GM23338 (cell line): ENCODE measurements around the gene BICD2. TPM values are rescaled to one million over a fixed set of nuclear protein-coding genes. Genes with fewer than 3 reads are reported as not detected.

Source experiments
- ATAC-seq: fragments of 200-7000 bp; cut with Tn5 transposase; 3 replicates; pipeline ENCODE4 v1.9.1; 2020
- DNase-seq: peaks from one replicate; pipeline ENCODE4 v3.0.0-alpha.2; 2015; ENCODE audit warnings: low spot score
- H2AFZ ChIP-seq: fragments of 200-600 bp; sonication (generic); 2 replicates; pipeline ENCODE4 v1.8.0; 2016; ENCODE audit warnings: antibody characterized with exemption, mild to moderate bottlenecking, moderate library complexity
- H3F3A ChIP-seq: fragments of 200-600 bp; sonication (generic); replicated peaks from 2 replicates; pipeline ENCODE4 v1.8.0; 2017; ENCODE audit warnings: antibody characterized with exemption, mixed run types, low read depth
- H3K27ac ChIP-seq: fragments of 200-600 bp; sonication (generic); 2 replicates; pipeline ENCODE4 v1.6.1; 2016; ENCODE audit warnings: low read depth
- H3K27me3 ChIP-seq: fragments of 200-600 bp; sonication (generic); 2 replicates; pipeline ENCODE4 v1.8.0; 2016; ENCODE audit warnings: mild to moderate bottlenecking, mixed run types, moderate library complexity; ENCODE audit not compliant: insufficient read depth
- H3K36me3 ChIP-seq: fragments of 200-600 bp; sonication (generic); 2 replicates; pipeline ENCODE4 v1.8.0; 2016; ENCODE audit warnings: mild to moderate bottlenecking; ENCODE audit not compliant: insufficient read depth
- H3K4me1 ChIP-seq: fragments of 200-600 bp; sonication (generic); 2 replicates; pipeline ENCODE4 v1.8.0; 2016; ENCODE audit warnings: mild to moderate bottlenecking, moderate library complexity; ENCODE audit not compliant: insufficient read depth
- H3K4me2 ChIP-seq: fragments of 200-600 bp; sonication (generic); 2 replicates; pipeline ENCODE4 v1.7.1; 2017; ENCODE audit warnings: mixed run types
- H3K4me3 ChIP-seq: fragments of 200-600 bp; sonication (generic); 2 replicates; pipeline ENCODE4 v1.6.1; 2016; ENCODE audit warnings: mixed run types
- H3K79me2 ChIP-seq: fragments of 200-600 bp; sonication (generic); replicated peaks from 2 replicates; pipeline ENCODE4 v1.8.0; 2017; ENCODE audit warnings: mild to moderate bottlenecking; ENCODE audit not compliant: insufficient read depth
- H3K9me2 ChIP-seq: fragments of 200-600 bp; sonication (generic); 2 replicates; pipeline ENCODE4 v1.8.0; 2017; ENCODE audit not compliant: insufficient read depth
- H4K20me1 ChIP-seq: fragments of 200-600 bp; sonication (generic); replicated peaks from 2 replicates; pipeline ENCODE4 v1.8.0; 2017; ENCODE audit warnings: mild to moderate bottlenecking; ENCODE audit not compliant: insufficient read depth
- H3K27ac Mint-ChIP-seq: 2 replicates; pipeline ENCODE4 v1.8.0; 2020; ENCODE audit warnings: inconsistent platforms, mild to moderate bottlenecking, moderate library complexity, mixed read lengths
- H3K27me3 Mint-ChIP-seq: 3 replicates; pipeline ENCODE4 v1.8.0; 2022; ENCODE audit warnings: low read depth, mild to moderate bottlenecking, moderate library complexity, mixed read lengths, inconsistent platforms; ENCODE audit not compliant: insufficient read depth, poor library complexity
- H3K36me3 Mint-ChIP-seq: 3 replicates; pipeline ENCODE4 v1.8.0; 2021; ENCODE audit warnings: low read depth, mild to moderate bottlenecking, inconsistent platforms, moderate library complexity, mixed read lengths
- H3K4me1 Mint-ChIP-seq: 3 replicates; pipeline ENCODE4 v1.8.0; 2020; ENCODE audit warnings: mild to moderate bottlenecking, inconsistent platforms, mixed read lengths
- H3K4me3 Mint-ChIP-seq: 3 replicates; pipeline ENCODE4 v1.8.0; 2021; ENCODE audit warnings: moderate library complexity, mild to moderate bottlenecking, inconsistent platforms, mixed read lengths
- H3K9me3 Mint-ChIP-seq: 3 replicates; pipeline ENCODE4 v1.8.0; 2020; ENCODE audit warnings: moderate library complexity, mild to moderate bottlenecking, inconsistent platforms, mixed read lengths
- JUNB ChIP-seq: IDR thresholded peaks from one replicate; pipeline ENCODE4 v1.6.1; 2016; ENCODE audit warnings: antibody characterized with exemption; ENCODE audit not compliant: unreplicated experiment
- STAT1 ChIP-seq: IDR thresholded peaks from one replicate; pipeline ENCODE4 v1.6.1; 2016; ENCODE audit warnings: antibody characterized with exemption; ENCODE audit not compliant: unreplicated experiment
- ZNF114 ChIP-seq: fragments of 250-450 bp; sonication (Bioruptor Pico); IDR thresholded peaks from 2 replicates; pipeline ENCODE4 v1.5.0; 2020; ENCODE audit warnings: mild to moderate bottlenecking, moderate library complexity
- ZNF331 ChIP-seq: fragments of 250-450 bp; sonication (Bioruptor Pico); IDR thresholded peaks from 2 replicates; pipeline ENCODE4 v1.5.0; 2020; ENCODE audit warnings: low read depth, mild to moderate bottlenecking, moderate library complexity
- polyA plus RNA-seq: library from polyadenylated mRNA; unstranded; fragments of >200 nt; fragmentation: Nextera tagmentation; extraction: Ambion mirVana; gene quantifications from 2 replicates; pipeline ENCODE4 v1.2.1, GENCODE V29; 2016
- total RNA-seq: library from RNA; depleted of rRNA; stranded (reverse); fragments of >200 nt; shearing (Covaris generic); gene quantifications from 2 replicates; pipeline ENCODE4 v1.2.3, GENCODE V29; 2014
- TF ChIP-seq, protein P1 (sequence below): fragments of 250-450 bp; sonication (Bioruptor Pico); IDR thresholded peaks from 2 replicates; pipeline ENCODE4 v1.5.0; 2020; ENCODE audit warnings: mild to moderate bottlenecking, moderate library complexity
- TF ChIP-seq, protein P2 (sequence below), 2 experiments: fragments of 200-600 bp in 1 of 2; sonication (generic) in 1 of 2; conservative IDR thresholded peaks; 2 replicates each; pipeline versions ENCODE4 v1.5.1 to v1.6.1; 2016 to 2017; ENCODE audit warnings: antibody characterized with exemption in 2 of 2, low read depth in 2 of 2, mild to moderate bottlenecking in 2 of 2, moderate library complexity in 1 of 2

BICD2 gene
- total and polyA plus RNA-seq, 2 experiments from 2014 or later = 8.7 to 34.3 TPM

DNA sequence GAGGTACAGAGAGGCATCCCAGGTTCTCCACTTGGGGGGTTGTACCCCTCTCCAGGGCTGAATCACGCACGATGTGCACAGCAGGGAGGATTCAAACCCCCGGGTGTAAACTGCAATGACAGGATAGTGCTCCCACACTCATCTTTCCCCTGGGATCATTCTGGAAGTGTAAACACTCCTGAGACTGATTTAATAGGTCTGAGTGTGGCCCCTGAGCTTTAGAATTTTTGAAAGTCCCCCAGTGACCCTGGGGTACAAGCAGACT is 16.5 kb downstream of the BICD2 start:
- no peak for DNase-seq
- H3K4me1 Mint-ChIP-seq = peaks cover 52% of the 10 kb centered on the region
- peaks cover 6% of the 10 kb centered on the region for H3K4me1 ChIP-seq
- TF ChIP-seq, protein P1, sequence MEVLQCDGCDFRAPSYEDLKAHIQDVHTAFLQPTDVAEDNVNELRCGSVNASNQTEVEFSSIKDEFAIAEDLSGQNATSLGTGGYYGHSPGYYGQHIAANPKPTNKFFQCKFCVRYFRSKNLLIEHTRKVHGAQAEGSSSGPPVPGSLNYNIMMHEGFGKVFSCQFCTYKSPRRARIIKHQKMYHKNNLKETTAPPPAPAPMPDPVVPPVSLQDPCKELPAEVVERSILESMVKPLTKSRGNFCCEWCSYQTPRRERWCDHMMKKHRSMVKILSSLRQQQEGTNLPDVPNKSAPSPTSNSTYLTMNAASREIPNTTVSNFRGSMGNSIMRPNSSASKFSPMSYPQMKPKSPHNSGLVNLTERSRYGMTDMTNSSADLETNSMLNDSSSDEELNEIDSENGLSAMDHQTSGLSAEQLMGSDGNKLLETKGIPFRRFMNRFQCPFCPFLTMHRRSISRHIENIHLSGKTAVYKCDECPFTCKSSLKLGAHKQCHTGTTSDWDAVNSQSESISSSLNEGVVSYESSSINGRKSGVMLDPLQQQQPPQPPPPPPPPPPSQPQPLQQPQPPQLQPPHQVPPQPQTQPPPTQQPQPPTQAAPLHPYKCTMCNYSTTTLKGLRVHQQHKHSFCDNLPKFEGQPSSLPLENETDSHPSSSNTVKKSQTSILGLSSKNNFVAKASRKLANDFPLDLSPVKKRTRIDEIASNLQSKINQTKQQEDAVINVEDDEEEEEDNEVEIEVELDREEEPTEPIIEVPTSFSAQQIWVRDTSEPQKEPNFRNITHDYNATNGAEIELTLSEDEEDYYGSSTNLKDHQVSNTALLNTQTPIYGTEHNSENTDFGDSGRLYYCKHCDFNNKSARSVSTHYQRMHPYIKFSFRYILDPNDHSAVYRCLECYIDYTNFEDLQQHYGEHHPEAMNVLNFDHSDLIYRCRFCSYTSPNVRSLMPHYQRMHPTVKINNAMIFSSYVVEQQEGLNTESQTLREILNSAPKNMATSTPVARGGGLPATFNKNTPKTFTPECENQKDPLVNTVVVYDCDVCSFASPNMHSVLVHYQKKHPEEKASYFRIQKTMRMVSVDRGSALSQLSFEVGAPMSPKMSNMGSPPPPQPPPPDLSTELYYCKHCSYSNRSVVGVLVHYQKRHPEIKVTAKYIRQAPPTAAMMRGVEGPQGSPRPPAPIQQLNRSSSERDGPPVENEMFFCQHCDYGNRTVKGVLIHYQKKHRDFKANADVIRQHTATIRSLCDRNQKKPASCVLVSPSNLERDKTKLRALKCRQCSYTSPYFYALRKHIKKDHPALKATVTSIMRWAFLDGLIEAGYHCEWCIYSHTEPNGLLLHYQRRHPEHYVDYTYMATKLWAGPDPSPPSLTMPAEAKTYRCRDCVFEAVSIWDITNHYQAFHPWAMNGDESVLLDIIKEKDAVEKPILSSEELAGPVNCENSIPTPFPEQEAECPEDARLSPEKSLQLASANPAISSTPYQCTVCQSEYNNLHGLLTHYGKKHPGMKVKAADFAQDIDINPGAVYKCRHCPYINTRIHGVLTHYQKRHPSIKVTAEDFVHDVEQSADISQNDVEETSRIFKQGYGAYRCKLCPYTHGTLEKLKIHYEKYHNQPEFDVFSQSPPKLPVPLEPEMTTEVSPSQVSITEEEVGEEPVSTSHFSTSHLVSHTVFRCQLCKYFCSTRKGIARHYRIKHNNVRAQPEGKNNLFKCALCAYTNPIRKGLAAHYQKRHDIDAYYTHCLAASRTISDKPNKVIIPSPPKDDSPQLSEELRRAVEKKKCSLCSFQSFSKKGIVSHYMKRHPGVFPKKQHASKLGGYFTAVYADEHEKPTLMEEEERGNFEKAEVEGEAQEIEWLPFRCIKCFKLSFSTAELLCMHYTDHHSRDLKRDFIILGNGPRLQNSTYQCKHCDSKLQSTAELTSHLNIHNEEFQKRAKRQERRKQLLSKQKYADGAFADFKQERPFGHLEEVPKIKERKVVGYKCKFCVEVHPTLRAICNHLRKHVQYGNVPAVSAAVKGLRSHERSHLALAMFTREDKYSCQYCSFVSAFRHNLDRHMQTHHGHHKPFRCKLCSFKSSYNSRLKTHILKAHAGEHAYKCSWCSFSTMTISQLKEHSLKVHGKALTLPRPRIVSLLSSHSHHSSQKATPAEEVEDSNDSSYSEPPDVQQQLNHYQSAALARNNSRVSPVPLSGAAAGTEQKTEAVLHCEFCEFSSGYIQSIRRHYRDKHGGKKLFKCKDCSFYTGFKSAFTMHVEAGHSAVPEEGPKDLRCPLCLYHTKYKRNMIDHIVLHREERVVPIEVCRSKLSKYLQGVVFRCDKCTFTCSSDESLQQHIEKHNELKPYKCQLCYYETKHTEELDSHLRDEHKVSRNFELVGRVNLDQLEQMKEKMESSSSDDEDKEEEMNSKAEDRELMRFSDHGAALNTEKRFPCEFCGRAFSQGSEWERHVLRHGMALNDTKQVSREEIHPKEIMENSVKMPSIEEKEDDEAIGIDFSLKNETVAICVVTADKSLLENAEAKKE = no peak
- no peak for TF ChIP-seq ZNF114 (CRISPR knock-in tag)
- no peak for TF ChIP-seq STAT1
- no peak for TF ChIP-seq JUNB
- H3K4me3 ChIP-seq = no peak overlapping the region
- H2AFZ ChIP-seq = no peak overlapping the region
- no peaks in the 10 kb centered on the region for H3K36me3 ChIP-seq
- peaks cover 95% of the 10 kb centered on the region for H3K79me2 ChIP-seq
- H3K36me3 Mint-ChIP-seq = peaks cover 14% of the 10 kb centered on the region
- H3K27me3 Mint-ChIP-seq = peaks cover 20% of the 10 kb centered on the region
- peaks cover 19% of the 10 kb centered on the region for H4K20me1 ChIP-seq
- H3K27ac ChIP-seq = no peak overlapping the region
- no peak for ATAC-seq
- H3K27me3 ChIP-seq = no peaks in the 10 kb centered on the region
- no peaks in the 10 kb centered on the region for H3K9me2 ChIP-seq
- no peaks in the 10 kb centered on the region for H3K9me3 Mint-ChIP-seq
- no peaks in the 10 kb centered on the region for H3F3A ChIP-seq
- H3K4me2 ChIP-seq = no peak overlapping the region
- H3K27ac Mint-ChIP-seq = peak overlapping the region; percentile 76; the same call in 1 of the 2 replicates
- no peak overlapping the region for H3K4me3 Mint-ChIP-seq

DNA sequence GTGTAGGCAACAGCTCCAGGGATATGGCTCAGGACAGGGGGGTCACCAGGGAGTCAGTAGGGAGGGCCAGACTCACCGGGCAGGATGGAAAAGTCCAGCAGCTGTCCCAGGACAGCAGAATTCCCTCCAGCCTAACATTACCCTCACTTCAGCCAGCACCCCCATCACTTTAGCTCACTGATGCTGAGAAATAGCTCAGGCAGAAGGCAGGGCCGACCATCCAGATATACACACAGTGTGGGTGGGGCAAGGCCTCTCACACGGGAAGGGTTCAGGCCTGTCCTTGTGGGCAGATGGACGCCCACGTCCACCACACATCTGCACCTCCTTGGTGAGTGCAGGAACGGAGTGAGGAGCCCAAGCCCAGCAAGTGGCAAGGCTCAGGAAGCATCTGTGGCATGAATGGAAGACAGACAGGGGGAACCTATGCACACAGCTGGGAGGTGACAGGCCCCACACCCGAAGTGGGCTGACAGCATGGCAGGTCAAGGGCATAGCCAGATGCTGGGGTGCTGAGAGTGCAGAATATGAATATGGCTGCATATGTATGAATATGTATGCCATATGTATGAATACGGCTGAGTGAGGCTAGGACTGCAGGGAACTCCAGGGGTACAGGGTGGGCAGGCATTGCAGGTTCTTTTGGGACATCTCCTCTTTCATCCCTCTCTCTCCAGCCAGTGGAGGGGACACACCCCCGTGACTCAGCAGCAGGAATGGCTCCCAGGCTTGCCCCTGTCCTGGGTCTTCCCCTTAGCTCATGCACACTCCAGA is 17.0 kb downstream of the BICD2 start:
- Histone ChIP-seq H3K4me1 (peaks cover 4% of the 10 kb centered on the region), H3K27ac (no peak overlapping the region), H3K4me2 (no peak overlapping the region), H3K4me3 (no peak overlapping the region), H3K79me2 (peaks cover 95% of the 10 kb centered on the region), H2AFZ (no peak overlapping the region), H3F3A (no peaks in the 10 kb centered on the region), H3K27me3 (no peaks in the 10 kb centered on the region), H3K9me2 (no peaks in the 10 kb centered on the region), H4K20me1 (peaks cover 24% of the 10 kb centered on the region), H3K36me3 (no peaks in the 10 kb centered on the region)
- H3K4me3 Mint-ChIP-seq = no peak overlapping the region
- ATAC-seq (no peak), DNase-seq (no peak)
- peak overlapping the region; percentile 50 for H3K27ac Mint-ChIP-seq
- H3K27me3 Mint-ChIP-seq = peaks cover 20% of the 10 kb centered on the region
- H3K4me1 Mint-ChIP-seq = peaks cover 48% of the 10 kb centered on the region
- H3K36me3 Mint-ChIP-seq = peaks cover 10% of the 10 kb centered on the region
- no peak for TF ChIP-seq STAT1
- TF ChIP-seq ZNF331 (CRISPR knock-in tag) = no peak
- TF ChIP-seq, protein P2, sequence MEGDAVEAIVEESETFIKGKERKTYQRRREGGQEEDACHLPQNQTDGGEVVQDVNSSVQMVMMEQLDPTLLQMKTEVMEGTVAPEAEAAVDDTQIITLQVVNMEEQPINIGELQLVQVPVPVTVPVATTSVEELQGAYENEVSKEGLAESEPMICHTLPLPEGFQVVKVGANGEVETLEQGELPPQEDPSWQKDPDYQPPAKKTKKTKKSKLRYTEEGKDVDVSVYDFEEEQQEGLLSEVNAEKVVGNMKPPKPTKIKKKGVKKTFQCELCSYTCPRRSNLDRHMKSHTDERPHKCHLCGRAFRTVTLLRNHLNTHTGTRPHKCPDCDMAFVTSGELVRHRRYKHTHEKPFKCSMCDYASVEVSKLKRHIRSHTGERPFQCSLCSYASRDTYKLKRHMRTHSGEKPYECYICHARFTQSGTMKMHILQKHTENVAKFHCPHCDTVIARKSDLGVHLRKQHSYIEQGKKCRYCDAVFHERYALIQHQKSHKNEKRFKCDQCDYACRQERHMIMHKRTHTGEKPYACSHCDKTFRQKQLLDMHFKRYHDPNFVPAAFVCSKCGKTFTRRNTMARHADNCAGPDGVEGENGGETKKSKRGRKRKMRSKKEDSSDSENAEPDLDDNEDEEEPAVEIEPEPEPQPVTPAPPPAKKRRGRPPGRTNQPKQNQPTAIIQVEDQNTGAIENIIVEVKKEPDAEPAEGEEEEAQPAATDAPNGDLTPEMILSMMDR (conservative IDR thresholded peaks at IDR 0.05; ENCODE audit: low read depth in 2 of 2) = no peak
- H3K9me3 Mint-ChIP-seq = no peaks in the 10 kb centered on the region
